HUES64 (cell line): Measurements from ENCODE around the gene RAB26.
"Not testable (repeated sequence)": the region's sequence is repeated elsewhere in the genome, so short reads cannot be mapped to it uniquely, and the experiment has no call there.

Experiments used
- H3K27ac ChIP-seq: 2 replicates; pipeline ENCODE4 v1.7.0; 2013; ENCODE audit warnings: low read depth, low read length, inconsistent platforms
- H3K27me3 ChIP-seq: 2 replicates; pipeline ENCODE4 v1.6.1; 2013; ENCODE audit warnings: mild to moderate bottlenecking, low read length; ENCODE audit not compliant: insufficient read depth
- H3K36me3 ChIP-seq: 2 replicates; pipeline ENCODE4 v1.6.1; 2013; ENCODE audit warnings: mild to moderate bottlenecking, low read length; ENCODE audit not compliant: insufficient read depth
- H3K4me1 ChIP-seq: 2 replicates; pipeline ENCODE4 v1.6.1; 2013; ENCODE audit warnings: mild to moderate bottlenecking, low read length, moderate library complexity; ENCODE audit not compliant: insufficient read depth
- H3K4me3 ChIP-seq: 2 replicates; pipeline ENCODE4 v1.5.1; 2013; ENCODE audit warnings: mild to moderate bottlenecking, low read length, moderate library complexity
- H3K9ac ChIP-seq: 2 replicates; pipeline ENCODE4 v1.6.1; 2013; ENCODE audit warnings: mild to moderate bottlenecking, low read depth, low read length
- H3K9me3 ChIP-seq: 2 replicates; pipeline ENCODE4 v1.6.1; 2013; ENCODE audit warnings: low read depth, low read length; ENCODE audit not compliant: insufficient read depth
- WGBS: fragments of 150-250, 120-280 bp; methylation state at CpG from one replicate; pipeline ENCODE4 v1.1.7; 2013; ENCODE audit warnings: missing lambda C conversion rate; 5-methylcytosine and 5-hydroxymethylcytosine counted together

Gene RAB26

DNA sequence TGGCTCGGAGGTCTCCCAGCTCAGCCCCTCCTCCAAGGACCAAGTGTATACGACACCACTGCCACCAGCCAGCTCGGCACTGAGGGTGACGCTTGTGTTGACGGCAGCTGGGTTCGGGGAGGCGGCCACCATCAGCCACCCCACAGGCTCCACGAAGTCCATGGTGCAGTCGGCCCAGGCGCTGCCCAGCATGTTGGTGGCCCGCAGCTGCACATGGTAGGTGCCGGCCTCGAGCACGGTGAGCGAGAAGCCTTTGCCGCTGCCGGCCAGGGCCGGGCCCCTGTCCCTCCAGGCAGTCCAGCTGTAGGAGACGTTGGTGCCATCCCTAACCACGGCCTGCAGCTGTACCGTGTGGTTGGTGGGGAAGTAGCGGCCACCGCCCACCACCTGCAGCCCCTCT, 38.6 kb upstream of the RAB26 start:
- not testable (repeated sequence) for H3K9me3 ChIP-seq, H3K4me3 ChIP-seq, H3K4me1 ChIP-seq, H3K27ac ChIP-seq, H3K36me3 ChIP-seq, H3K9ac ChIP-seq, H3K27me3 ChIP-seq
- WGBS: 98% methylated on average over 21 of the region's 23 CpGs

DNA sequence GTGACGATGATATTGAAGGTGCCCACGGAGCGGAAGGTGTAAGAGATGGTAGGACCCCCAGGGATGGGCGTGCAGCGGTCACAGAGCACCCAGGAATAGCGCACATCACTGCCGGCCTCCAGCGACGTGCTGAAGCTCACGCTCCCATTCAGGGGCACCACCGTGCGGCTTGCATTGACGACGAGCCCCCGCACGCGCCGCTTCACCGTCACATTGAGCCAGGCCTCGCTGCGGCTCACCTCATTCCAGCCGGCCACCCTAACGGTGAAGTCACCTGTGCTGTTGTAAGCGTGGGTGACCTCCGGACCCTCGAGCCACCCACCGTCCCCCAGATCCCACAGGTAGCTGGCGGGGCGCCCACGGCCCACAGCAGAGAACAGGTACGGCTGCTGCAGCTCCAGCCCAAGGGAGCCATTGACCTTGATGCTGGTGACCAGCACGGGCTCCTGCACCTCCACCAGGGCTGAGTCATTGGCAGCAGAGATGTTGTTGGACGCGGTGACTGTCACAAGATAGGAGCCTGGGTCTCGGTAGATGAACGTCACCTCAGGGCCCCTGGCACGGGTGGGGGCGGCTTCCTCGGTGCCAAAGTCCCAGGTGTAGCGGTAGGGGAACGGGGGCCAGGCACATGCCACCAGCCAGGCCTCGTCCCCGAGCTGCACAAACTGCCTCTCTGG, 38.0 kb upstream of the RAB26 start:
- H3K36me3 ChIP-seq, H3K27me3 ChIP-seq, H3K4me3 ChIP-seq, H3K9ac ChIP-seq, H3K27ac ChIP-seq, H3K9me3 ChIP-seq, H3K4me1 ChIP-seq: not testable (repeated sequence)
- WGBS: 96% methylated on average over 43 of the region's 43 CpGs

DNA sequence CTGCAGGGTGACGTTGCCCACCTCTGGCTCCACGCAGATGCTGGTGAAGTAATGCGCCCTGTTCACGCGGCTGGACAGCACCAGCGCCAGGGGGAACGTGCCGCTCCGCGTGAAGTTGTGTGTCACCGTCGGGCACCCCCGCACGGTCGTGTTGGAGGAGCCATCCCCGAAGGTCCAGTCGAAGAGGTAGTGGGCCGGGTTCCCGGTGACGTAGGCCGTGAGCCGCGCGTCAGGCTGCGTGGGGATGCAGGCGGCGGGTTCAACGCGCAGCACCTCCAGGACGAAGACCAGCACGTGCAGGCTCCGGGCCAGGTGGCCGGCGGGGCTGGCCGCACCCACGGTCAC, 37.4 kb upstream of the RAB26 start:
- 97% methylated on average over 36 of the region's 36 CpGs for WGBS
- not testable (repeated sequence) for H3K9me3 ChIP-seq, H3K36me3 ChIP-seq, H3K9ac ChIP-seq, H3K4me3 ChIP-seq, H3K27ac ChIP-seq, H3K27me3 ChIP-seq, H3K4me1 ChIP-seq

DNA sequence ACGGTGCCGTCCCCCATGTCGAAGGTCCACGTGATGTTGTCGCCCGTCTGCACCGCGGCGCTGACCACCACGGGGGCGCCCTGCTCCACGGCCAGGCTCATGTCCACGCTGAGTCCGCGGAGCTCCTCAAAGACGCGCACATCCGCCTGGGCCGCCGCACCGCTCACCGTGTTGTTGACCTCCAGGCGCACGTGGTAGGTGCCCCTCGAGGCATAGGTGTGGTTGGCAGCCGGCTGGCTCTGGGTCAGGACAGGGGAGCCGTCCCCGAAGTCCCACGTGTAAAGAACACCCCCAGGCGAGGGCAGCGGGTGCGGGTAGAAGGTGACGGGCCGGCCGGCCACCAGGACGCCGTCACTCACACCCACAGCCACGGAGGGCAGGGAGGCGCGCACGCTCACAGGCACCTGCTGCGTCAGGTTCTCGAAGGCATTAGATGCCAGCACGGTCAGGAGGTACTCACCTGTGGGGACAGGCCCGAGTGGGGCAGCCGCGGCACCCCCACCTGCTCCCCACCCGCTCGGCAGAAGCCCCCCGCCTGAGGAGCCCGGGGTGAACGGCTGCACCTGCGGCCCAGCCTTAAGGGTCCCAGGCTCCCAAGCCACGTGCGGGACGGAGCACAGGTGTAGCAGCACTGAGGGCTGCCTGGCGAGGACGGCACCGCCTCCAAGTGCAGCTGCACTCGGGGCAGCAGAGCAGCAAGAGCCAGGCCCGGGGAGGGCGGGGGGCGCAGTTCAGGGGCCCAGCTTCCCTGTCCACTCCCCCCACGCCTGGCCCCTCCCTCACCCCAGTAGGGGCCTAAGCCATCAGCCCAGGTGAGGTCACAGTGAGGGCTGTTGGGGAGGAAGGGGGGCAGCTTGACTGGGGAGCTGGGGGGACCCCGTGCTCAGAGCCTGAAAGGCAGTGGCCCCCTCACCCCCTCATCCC, 36.8 kb upstream of the RAB26 start:
- not testable (repeated sequence) for H3K27me3 ChIP-seq, H3K9me3 ChIP-seq, H3K4me3 ChIP-seq, H3K9ac ChIP-seq, H3K4me1 ChIP-seq, H3K27ac ChIP-seq, H3K36me3 ChIP-seq
- WGBS: 96% methylated on average over 61 of the region's 65 CpGs

DNA sequence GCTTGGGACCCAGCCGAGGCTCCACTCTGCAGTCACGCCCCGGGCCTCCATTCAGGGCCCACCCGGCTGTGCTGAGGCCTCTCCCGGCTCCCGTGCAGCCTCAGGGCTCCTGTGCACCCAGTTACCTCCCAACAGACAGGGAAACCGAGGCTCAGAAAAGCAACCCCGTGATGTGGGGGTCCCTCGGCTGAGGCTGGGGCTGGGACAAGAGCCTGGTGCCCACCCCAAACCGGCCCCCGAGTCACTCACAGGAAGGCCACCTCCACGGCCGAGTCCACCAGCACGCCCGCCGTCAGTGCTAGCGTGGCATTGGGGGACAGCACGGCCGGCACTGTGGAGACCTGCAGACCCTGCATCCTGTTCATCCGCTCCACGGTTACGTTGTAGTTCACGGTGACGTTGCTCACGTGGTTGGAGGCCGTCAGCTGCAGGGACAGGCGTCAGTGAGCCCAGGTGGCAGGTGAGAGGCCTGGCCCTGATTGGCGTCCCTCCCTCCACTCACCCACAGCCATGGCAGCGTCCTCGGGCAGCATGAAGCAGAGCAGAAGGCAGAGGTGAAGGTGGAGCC, 35.8 kb upstream of the RAB26 start:
- not testable (repeated sequence) for H3K9me3 ChIP-seq, H3K36me3 ChIP-seq
- WGBS: 94% methylated on average over 28 of the region's 30 CpGs

DNA sequence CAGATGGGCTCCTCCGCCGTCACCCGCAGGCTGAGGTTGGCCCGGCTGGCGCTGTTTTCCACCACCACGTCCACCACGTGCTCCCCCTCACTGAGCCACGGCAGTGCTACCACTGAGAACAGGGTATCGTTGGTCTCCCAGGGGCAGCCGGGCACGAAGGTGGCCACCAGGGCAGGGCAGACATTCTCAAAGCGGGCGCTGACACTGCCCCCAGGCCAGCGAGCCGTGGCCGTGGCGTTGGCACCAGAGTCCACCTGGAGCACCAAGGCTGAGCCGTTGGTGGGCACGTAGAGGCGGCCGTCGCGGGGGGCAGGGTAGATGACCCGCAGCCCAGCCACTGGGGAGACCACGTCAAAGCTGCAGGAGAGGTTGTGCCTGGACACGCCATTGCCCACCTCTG, 34.2 kb upstream of the RAB26 start:
- 96% methylated on average over 26 of the region's 26 CpGs for WGBS
- not testable (repeated sequence) for H3K27ac ChIP-seq, H3K4me3 ChIP-seq, H3K4me1 ChIP-seq, H3K9ac ChIP-seq, H3K9me3 ChIP-seq, H3K27me3 ChIP-seq, H3K36me3 ChIP-seq

More for the DNA sequence above, 35.8 kb upstream of the RAB26 start:
- not testable (repeated sequence) for H3K4me1 ChIP-seq, H3K9ac ChIP-seq, H3K27me3 ChIP-seq, H3K27ac ChIP-seq, H3K4me3 ChIP-seq

DNA sequence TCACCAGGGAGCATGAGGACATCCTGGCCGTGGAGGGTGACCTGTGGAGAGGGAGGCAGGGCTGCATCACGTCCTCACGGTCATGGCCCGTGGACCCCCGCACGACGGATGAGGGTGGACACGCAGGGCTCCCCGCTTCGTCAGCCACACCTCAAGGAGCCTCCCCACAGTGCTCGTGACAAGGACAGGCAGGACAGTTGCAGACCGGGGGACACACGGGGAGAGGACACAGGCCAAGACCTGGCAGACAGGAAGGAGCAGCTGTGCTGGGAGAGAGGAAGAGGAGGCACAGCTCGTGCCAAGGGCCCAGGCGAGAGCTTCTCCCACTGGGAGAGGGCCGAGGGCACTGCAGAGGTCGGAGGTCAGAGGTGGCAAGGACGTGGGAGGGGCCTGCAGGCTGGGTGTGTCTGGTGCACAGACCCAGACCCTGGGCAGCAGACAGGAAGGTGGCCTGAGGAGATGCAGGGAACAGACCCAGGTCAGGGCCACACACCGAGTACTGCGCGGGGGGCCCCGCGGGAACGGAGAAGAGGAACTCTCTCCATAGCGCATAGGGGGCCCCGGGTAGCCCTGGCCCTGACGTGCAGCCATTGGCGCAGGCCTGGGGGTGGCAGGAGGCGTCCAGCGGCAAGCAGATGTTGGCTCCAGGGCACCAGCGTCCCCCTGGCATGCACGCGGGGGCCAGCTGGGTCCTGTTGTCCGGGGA, 33.4 kb upstream of the RAB26 start:
- not testable (repeated sequence) for H3K4me3 ChIP-seq, H3K4me1 ChIP-seq
- 95% methylated on average over 28 of the region's 34 CpGs for WGBS

DNA sequence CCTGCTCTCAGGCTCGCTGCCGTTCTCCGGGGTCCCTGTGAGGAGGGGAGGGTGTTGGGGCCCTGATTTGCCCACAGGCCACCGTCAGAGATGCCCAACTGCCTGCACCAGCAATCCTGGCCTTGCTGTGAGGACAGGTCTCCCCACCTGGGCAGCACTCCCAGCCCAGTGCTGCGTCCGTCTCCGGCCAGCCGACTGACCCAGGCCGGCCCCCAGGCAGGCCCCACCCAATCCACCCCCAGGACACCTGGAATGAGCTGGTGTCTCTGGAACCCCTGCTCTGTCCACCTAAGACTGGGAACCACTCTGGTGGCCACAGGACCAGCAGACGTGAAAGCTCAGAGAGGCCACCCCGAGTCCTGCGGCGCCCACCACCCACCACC, 32.8 kb upstream of the RAB26 start:
- Histone ChIP-seq H3K9me3 (no peaks in the 10 kb centered on the region), H3K27ac (no peak overlapping the region), H3K9ac (no peak overlapping the region), H3K27me3 (no peaks in the 10 kb centered on the region), H3K36me3 (0 out of 2 replicates have a peak, but pooled peaks cover 4% of the 10 kb centered on the region), H3K4me1 (no peaks in the 10 kb centered on the region), H3K4me3 (no peak overlapping the region)
- WGBS: 94% methylated on average over 13 of the region's 13 CpGs

More for the DNA sequence above, 33.4 kb upstream of the RAB26 start:
- H3K27ac ChIP-seq, H3K36me3 ChIP-seq, H3K27me3 ChIP-seq, H3K9me3 ChIP-seq, H3K9ac ChIP-seq: not testable (repeated sequence)

DNA sequence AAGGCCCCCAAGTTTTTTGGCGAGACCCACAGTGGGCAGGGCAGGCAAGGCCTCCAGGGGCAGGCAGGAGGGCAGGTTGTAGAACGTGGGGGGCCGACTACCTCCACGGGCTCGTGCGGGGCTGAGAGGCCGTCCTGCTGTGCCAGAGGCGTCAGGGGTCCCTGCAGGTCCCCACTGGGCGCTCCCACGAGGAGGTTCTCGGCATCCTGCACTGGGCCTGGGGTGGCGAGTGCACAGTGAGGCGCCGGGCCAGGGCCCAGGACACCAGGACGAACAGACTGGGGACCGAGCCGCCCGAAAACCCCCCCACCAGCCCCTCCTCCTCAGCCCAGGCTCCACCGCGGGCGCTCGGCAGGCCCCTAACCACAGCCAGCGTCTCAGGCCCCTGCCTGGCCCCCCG, 32.0 kb upstream of the RAB26 start:
- H3K4me3 ChIP-seq, H3K27ac ChIP-seq, H3K9me3 ChIP-seq, H3K27me3 ChIP-seq, H3K4me1 ChIP-seq, H3K36me3 ChIP-seq, H3K9ac ChIP-seq: not testable (repeated sequence)
- WGBS: 94% methylated on average over 17 of the region's 24 CpGs

DNA sequence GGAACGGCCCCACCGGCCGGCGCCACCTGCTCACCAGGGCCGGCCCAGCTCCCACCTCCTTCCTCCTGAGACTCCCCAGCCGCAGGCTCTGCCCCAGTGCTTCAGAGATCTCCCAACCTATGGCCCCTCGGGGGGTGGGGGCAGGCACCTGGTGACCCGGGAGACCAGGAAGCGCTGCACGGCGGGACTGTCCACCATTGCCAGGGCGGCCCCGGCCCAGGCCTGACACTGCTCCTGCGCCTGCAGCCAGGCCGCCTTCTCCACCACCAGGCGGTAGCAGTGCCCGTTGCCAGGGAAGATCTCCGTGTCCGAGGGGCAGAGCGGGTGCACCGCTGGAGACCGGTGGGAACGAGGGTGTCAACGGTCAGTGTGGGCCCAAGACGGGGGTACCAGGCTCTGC, 31.1 kb upstream of the RAB26 start:
- not testable (repeated sequence) for H3K27ac ChIP-seq, H3K36me3 ChIP-seq, H3K4me1 ChIP-seq, H3K27me3 ChIP-seq, H3K4me3 ChIP-seq, H3K9me3 ChIP-seq, H3K9ac ChIP-seq
- WGBS: 94% methylated on average over 19 of the region's 25 CpGs

DNA sequence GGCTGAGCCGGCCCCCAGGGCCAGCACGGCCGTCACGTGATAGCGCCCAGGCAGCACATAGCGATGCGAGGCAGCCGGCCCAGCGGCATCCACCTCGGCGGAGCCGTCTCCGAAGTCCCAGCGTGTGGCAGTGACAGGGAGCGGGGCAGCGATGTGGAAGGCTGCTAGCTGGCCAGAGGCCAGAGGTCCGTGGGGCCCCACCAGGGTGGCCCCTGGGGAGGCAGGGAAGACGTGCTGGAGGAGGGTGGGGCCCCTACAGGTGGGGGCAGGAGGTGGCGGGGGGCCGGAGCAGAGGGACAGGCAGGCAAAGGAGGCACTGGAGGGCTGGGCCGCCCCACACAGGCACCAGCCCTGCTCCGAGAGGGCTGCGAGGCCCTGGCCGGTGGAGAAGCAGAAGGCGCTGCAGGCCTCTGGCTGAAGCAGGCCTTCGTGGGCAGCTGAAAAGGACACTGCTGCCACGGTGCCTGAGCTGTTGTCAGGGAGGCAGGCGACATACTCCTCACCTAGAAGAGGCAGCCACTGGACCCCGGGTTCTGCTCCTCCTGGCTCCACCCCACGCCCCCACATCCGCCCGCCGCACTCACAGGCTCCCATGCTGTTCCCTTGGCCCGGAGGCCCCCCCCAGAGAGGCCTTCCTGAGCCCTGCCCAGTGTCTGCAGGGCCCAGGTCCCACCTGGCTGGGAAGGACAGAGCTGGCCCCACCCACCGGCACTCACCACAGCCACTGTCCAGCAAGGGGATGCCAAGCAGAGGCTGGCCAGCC, 30.3 kb upstream of the RAB26 start:
- H3K27ac ChIP-seq, H3K9me3 ChIP-seq, H3K4me1 ChIP-seq, H3K27me3 ChIP-seq, H3K36me3 ChIP-seq, H3K9ac ChIP-seq, H3K4me3 ChIP-seq: not testable (repeated sequence)
- WGBS: 92% methylated on average over 24 of the region's 35 CpGs
